Endothelial cell of umbilical vein (primary cell): ENCODE data around the gene DNAI2. TPM values are rescaled to one million over a fixed set of nuclear protein-coding genes. Genes with fewer than 3 reads are reported as not detected.

Experiments
- BruUV-seq: library from RNA; stranded (reverse); fragments of 400-500 nt; replicated peaks from 2 replicates; lab custom pipeline; 2021; lab: Mats Ljungman, UMichigan
- CTCF ChIA-PET: fragments of 300-600, 350-600 bp; sonication (Branson Sonifier 250); formaldehyde crosslinking; loops from one replicate; lab custom pipeline; 2021; ENCODE audit warnings: antibody characterized with exemption, inconsistent platforms; lab: Charles Lee
- POLR2A ChIA-PET: fragments of 300-600, 350-600 bp; sonication (Branson Sonifier 250); formaldehyde crosslinking; loops from one replicate; lab custom pipeline; 2021; ENCODE audit warnings: antibody characterized with exemption, inconsistent platforms; lab: Charles Lee
- DNase-seq: peaks from one replicate; pipeline ENCODE4 v3.0.0-alpha.2; 2011; ENCODE audit warnings: low read depth, low spot score
- FAIRE-seq: peaks from 2 replicates; lab custom pipeline; 2011; peaks lifted over from hg19 to GRCh38; lab: Jason Lieb, UNC
- H2AFZ ChIP-seq: 2 replicates; pipeline ENCODE4 v1.6.0; 2012; ENCODE audit warnings: low read depth, low read length, control low read depth, inconsistent platforms
- H3K27ac ChIP-seq: 2 replicates; pipeline ENCODE4 v1.5.1; 2011; ENCODE audit warnings: low read depth, mild to moderate bottlenecking, control low read depth, low read length, moderate library complexity; ENCODE audit not compliant: insufficient read depth
- H3K27me3 ChIP-seq, 2 experiments: 2 replicates each; pipeline versions ENCODE4 v1.6.0 to v1.6.1; 2011; ENCODE audit warnings: low read length in 2 of 2, mixed read lengths in 1 of 2; ENCODE audit not compliant: control insufficient read depth in 2 of 2, insufficient read depth in 2 of 2
- H3K36me3 ChIP-seq, 2 experiments: 2 replicates in 1 of 2; 3 replicates in 1 of 2; pipeline ENCODE4 v1.5.1; 2011; ENCODE audit warnings: low read length in 2 of 2, mild to moderate bottlenecking in 1 of 2, moderate library complexity in 1 of 2; ENCODE audit not compliant: control insufficient read depth in 2 of 2, insufficient read depth in 2 of 2; ENCODE audit errors: extremely low read depth in 1 of 2
- H3K4me1 ChIP-seq: 3 replicates; pipeline ENCODE4 v1.5.1; 2011; ENCODE audit warnings: mild to moderate bottlenecking, low read length; ENCODE audit not compliant: control insufficient read depth, insufficient read depth; ENCODE audit errors: extremely low read depth
- H3K4me2 ChIP-seq: 2 replicates; pipeline ENCODE4 v1.6.1; 2011; ENCODE audit warnings: low read length, control low read depth, mixed read lengths; ENCODE audit not compliant: insufficient read depth
- H3K4me3 ChIP-seq, 3 experiments: fragments of 200-600 bp in 1 of 3; sonication (generic), shearing (Covaris generic) in 1 of 3; replicated peaks in 1 of 3; 2 replicates each; pipeline ENCODE4 v1.5.1; 2011 to 2016; ENCODE audit warnings: control low read depth in 3 of 3, low read length in 3 of 3, mild to moderate bottlenecking in 2 of 3, inconsistent platforms in 1 of 3, low read depth in 1 of 3, moderate library complexity in 1 of 3; ENCODE audit not compliant: insufficient read depth in 1 of 3
- H3K79me2 ChIP-seq: 2 replicates; pipeline ENCODE4 v1.6.0; 2012; ENCODE audit warnings: low read length, inconsistent platforms; ENCODE audit not compliant: control insufficient read depth, insufficient read depth
- H3K9ac ChIP-seq: replicated peaks from 2 replicates; pipeline ENCODE3; 2011; ENCODE audit warnings: low read length, control low read depth; ENCODE audit not compliant: insufficient read depth; ENCODE audit errors: extremely low read depth
- H3K9me1 ChIP-seq: replicated peaks from 3 replicates; pipeline ENCODE4 v1.6.0; 2011; ENCODE audit warnings: mild to moderate bottlenecking, low read length; ENCODE audit not compliant: control insufficient read depth, insufficient read depth; ENCODE audit errors: extremely low read depth
- H3K9me3 ChIP-seq: replicated peaks from 2 replicates; pipeline ENCODE4 v1.5.1; 2012; ENCODE audit warnings: low read length, inconsistent platforms; ENCODE audit not compliant: control insufficient read depth, insufficient read depth
- H4K20me1 ChIP-seq: replicated peaks from 2 replicates; pipeline ENCODE3; 2011; ENCODE audit warnings: mild to moderate bottlenecking, low read length; ENCODE audit not compliant: control insufficient read depth, insufficient read depth; ENCODE audit errors: extremely low read depth
- CTCF ChIP-seq, 2 donors: IDR thresholded peaks; 1 replicate in 1 of 2; 2 replicates in 1 of 2; pipeline ENCODE4 v1.5.1; 2011; ENCODE audit warnings: low read length in 2 of 2, mild to moderate bottlenecking in 2 of 2, moderate library complexity in 2 of 2, control low read depth in 1 of 2, inconsistent platforms in 1 of 2, low read depth in 1 of 2; ENCODE audit not compliant: insufficient read depth in 1 of 2; ENCODE audit errors: extremely low read depth in 1 of 2
- EZH2 ChIP-seq: IDR thresholded peaks from 2 replicates; pipeline ENCODE4 v1.6.1; 2012; ENCODE audit warnings: borderline replicate concordance, low read depth, mild to moderate bottlenecking, moderate library complexity, low read length, inconsistent platforms; ENCODE audit not compliant: severe bottlenecking
- FOS ChIP-seq: IDR thresholded peaks from 2 replicates; pipeline ENCODE4 v1.6.1; 2011; ENCODE audit warnings: mild to moderate bottlenecking, low read length, moderate library complexity, borderline replicate concordance; ENCODE audit not compliant: insufficient read depth
- GATA2 ChIP-seq: IDR thresholded peaks from 2 replicates; pipeline ENCODE4 v1.7.0; 2011; ENCODE audit warnings: low read depth, mild to moderate bottlenecking, moderate library complexity, mixed read lengths, low read length; ENCODE audit not compliant: insufficient read length, insufficient read depth
- JUN ChIP-seq: IDR thresholded peaks from 2 replicates; pipeline ENCODE4 v1.6.1; 2011; ENCODE audit warnings: borderline replicate concordance, low read depth; ENCODE audit not compliant: insufficient read length, insufficient read depth
- MAX ChIP-seq: IDR thresholded peaks from 2 replicates; pipeline ENCODE4 v1.6.1; 2011; ENCODE audit not compliant: insufficient read depth, insufficient read length
- MYC ChIP-seq: IDR thresholded peaks from one replicate; pipeline ENCODE4 v1.6.1; 2011; ENCODE audit warnings: mild to moderate bottlenecking, low read depth, low read length
- POLR2A ChIP-seq: IDR thresholded peaks from 2 replicates; pipeline ENCODE4 v1.6.1; 2012; ENCODE audit warnings: low read depth, mild to moderate bottlenecking, control low read depth, low read length
- POLR2AphosphoS5 ChIP-seq: IDR thresholded peaks from 2 replicates; pipeline ENCODE4 v1.6.1; 2012; ENCODE audit warnings: low read depth, mild to moderate bottlenecking, control low read depth, low read length, moderate library complexity; ENCODE audit not compliant: insufficient read depth
- dilution Hi-C: fragments of 300-500 bp; cut with MboI; formaldehyde crosslinking; loops from one replicate; pipeline ENCODE4 v1.15.0; 2019; ENCODE audit warnings: low sequenced_read_pairs; ENCODE audit not compliant: extremely low pct_ligation_motif_present
- intact Hi-C: fragments of 100-400 bp; cut with micrococcal nuclease; formaldehyde crosslinking; loops from one replicate; pipeline ENCODE4 v1.10.0; 2022
- polyA plus RNA-seq, 4 experiments: library from polyadenylated mRNA; depleted of rRNA in 3 of 4; stranded (reverse) in 3 of 4; unstranded in 1 of 4; fragments of >200 nt; gene quantifications; 2 replicates each; pipeline versions ENCODE4 v1.2.1 to v1.2.3, GENCODE V29; 2011 to 2012; ENCODE audit warnings: missing spikeins in 1 of 4
- total RNA-seq: library from RNA; stranded (reverse); gene quantifications from 2 replicates; pipeline ENCODE4 v1.2.3, GENCODE V29; 2021

The DNAI2 gene
- total and polyA plus RNA-seq, 2 donors (not counting 3 experiments of a cell fraction or from before 2014, with no cell fraction given): not detected

GRCh38 chr17:74350486-74350885 is 76.5 kb downstream of the DNAI2 start:
- no peak overlapping the region for H3K27ac ChIP-seq
- dilution Hi-C loops (no loop called here), intact Hi-C loops (no loop called here)
- no peaks in the 10 kb centered on the region for H3K79me2 ChIP-seq
- TF ChIP-seq MAX (no peak), POLR2A (no peak), FOS (no peak), CTCF (IDR thresholded peaks at IDR 0.05; ENCODE audit: extremely low read depth in 1 of 2, insufficient read depth in 1 of 2, low read depth in 1 of 2, low read length in 2 of 2) (no peak), JUN (no peak), MYC (no peak), EZH2 (no peak), POLR2AphosphoS5 (no peak), GATA2 (no peak)
- FAIRE-seq: no peak
- no peak overlapping the region for H2AFZ ChIP-seq
- H3K27me3 ChIP-seq: peaks cover 0 to 9% of the 10 kb centered on the region in 2 experiments
- POLR2A ChIA-PET: no interaction called here
- no peak overlapping the region for H3K4me3 ChIP-seq
- H4K20me1 ChIP-seq: no peaks in the 10 kb centered on the region
- H3K9me3 ChIP-seq: no peaks in the 10 kb centered on the region
- DNase-seq: no peak
- peaks cover 1% of the 10 kb centered on the region for H3K4me1 ChIP-seq
- CTCF ChIA-PET: interaction anchor here (1.1 to 2.5 kb wide), 2 partner anchors 18 kb away, joined by 5 to 13 read pairs; partner anchors contain the start of gene GPR142
- H3K36me3 ChIP-seq: no peaks in the 10 kb centered on the region
- H3K9ac ChIP-seq: no peak overlapping the region
- no peaks in the 10 kb centered on the region for H3K9me1 ChIP-seq
- no TSS peak for BruUV-seq
- H3K4me2 ChIP-seq: no peak overlapping the region
